WI38 (cell line): ENCODE measurements around the gene FCER2.

Experiments
- H3K4me3 ChIP-seq: 2 replicates; pipeline ENCODE4 v1.5.1; 2011; ENCODE audit warnings: low read depth, mild to moderate bottlenecking, control low read depth, low read length
- TF ChIP-seq, protein P1 (sequence below): IDR thresholded peaks from 2 replicates; pipeline ENCODE4 v1.5.1; 2012; ENCODE audit warnings: low read depth, mild to moderate bottlenecking, control low read depth, low read length

The FCER2 gene

DNA sequence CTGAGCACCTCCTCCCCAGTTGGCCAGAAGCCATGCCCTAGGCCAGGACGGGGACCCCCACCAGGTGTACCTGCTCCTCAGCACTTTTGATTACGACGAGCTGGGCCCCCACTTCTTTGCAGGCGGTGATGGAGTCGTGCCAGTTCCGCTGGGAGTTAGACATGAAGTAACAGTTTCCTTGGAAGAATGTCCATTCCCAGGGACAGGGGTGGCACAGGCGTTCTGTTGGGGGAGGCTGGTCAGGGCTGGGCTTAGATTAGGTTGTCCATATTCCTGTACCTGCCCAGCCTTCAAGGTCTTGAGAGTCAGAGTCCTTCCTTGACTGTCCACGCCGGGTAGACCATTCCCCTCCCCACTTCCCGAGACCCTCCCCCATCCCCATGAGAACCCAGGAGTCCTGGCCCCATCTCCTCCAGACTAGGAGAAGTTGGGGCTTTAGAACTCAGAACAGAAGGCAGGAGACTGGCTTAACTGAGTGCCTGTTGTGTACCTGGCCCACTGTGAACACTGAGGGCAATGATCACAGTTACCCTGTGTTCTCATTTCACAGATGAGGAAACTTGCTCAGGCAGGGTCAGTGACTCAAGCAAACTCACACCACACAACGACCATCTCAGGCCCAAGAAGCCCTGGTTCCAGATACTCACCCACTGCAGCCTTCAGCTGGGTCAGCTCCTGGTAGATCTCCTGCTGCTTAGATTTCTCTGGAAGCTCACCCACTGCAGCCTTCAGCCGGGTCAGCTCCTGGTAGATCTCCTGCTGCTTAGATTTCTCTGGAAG is 43.1 kb upstream of the FCER2 start:
- H3K4me3 ChIP-seq, result no peak overlapping the region
- TF ChIP-seq, protein P1, sequence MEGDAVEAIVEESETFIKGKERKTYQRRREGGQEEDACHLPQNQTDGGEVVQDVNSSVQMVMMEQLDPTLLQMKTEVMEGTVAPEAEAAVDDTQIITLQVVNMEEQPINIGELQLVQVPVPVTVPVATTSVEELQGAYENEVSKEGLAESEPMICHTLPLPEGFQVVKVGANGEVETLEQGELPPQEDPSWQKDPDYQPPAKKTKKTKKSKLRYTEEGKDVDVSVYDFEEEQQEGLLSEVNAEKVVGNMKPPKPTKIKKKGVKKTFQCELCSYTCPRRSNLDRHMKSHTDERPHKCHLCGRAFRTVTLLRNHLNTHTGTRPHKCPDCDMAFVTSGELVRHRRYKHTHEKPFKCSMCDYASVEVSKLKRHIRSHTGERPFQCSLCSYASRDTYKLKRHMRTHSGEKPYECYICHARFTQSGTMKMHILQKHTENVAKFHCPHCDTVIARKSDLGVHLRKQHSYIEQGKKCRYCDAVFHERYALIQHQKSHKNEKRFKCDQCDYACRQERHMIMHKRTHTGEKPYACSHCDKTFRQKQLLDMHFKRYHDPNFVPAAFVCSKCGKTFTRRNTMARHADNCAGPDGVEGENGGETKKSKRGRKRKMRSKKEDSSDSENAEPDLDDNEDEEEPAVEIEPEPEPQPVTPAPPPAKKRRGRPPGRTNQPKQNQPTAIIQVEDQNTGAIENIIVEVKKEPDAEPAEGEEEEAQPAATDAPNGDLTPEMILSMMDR, result no peak

DNA sequence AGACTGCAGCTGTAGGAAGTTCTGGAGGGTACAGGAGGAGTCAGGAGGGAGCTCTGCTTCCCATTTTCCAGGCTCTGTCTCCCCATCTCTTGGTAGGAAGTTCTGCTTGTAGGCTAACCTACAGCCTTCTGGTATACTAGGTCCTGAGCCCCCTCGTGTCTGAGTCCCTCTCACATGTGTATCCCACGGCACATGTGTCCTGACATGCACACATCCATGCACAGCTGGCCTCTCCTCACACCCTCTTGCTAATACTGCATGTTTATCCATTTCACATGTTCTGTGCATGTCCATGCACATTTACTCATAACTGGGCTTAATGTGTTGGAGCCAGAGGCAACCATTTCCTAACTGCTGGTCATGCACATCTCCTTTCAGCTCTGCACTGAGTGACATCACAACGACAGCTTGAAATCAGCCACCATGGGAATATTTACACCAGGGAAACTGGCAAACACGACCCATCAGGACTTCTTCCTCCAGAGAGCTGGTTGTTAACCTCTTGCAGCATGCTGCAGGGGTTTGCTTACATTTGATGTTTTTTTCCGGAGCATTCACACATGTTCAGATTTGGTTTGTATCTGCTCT is 42.4 kb upstream of the FCER2 start:
- TF ChIP-seq, protein P1, result no peak
- no peak overlapping the region for H3K4me3 ChIP-seq

DNA sequence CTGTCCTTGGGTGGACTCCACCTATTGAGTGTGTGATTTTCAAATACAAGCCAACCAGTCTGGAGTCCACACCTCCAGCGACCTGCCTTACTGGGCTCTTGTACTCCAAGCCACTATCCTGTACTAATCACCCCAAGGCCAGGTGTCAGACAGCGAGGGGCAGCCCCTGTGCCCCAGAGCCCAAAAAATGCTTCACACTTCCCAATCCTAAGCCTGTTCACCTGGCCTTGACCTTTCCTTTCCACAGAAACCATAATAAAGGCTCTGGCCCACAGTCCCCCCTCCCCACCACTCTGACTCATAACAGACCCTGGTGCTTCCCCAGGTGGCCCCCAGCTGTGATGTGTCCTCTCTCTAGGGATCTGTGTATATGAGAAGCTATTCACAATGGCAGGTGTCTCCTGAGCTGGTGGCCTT is 41.5 kb upstream of the FCER2 start:
- TF ChIP-seq, protein P1, result no peak
- H3K4me3 ChIP-seq, result no peak overlapping the region

DNA sequence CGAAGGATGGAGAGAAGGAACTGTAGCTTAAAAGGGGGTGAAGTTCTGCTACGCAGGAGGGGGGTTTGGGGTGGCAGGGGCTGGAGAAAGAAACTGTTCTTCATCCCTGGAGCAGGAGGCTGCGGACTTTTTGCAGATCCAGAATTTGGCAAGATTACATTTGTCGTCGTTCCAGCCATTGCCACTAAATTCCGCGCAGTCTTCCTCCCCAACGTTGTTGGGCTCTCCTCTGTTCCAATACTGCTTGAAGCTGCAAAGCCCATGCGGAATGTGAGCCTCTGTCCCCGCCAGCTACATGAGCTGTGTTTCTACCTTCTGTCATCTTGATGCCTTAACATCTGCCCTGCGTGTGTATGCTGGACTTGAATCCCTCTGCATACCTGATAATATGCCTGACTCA is 41.1 kb upstream of the FCER2 start:
- H3K4me3 ChIP-seq, result no peak overlapping the region
- TF ChIP-seq, protein P1, result no peak

DNA sequence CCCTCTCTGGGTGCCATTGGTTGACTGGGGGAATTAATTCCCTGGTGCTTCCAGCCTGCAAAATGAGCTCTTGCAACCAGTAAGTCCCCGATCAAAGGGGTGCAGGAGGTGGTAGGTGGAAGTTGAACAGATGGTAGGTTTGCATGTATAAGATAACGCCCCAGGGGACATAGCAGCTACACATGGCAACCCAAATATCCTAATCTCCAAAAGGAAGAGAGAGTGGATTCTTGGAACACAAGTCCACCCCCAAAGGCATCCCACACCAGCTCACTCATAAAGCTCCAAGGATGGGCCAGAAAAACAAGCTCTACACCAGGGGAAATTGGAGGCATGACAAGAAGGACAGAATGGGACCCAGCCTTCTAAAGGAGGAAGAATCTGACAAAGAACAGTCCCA is 40.6 kb upstream of the FCER2 start:
- no peak overlapping the region for H3K4me3 ChIP-seq
- TF ChIP-seq, protein P1, result no peak

DNA sequence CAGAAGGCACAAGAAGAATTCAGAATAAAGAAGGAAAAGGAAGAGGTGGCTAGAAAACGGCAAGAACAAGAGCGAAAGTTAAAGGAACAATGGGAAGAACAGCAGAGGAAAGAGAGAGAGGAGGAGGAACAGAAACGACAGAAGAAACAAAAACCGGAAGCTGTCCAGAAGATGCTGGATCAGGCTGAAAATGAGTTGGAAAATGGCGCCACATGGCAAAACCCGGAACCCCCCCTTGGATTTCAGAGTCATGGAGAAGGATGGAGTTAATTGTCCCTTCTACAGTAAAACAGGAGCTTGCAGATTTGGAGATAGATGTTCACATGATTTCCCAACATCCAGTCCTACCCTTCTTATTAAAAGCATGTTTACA is 38.7 kb upstream of the FCER2 start:
- no peak overlapping the region for H3K4me3 ChIP-seq
- TF ChIP-seq, protein P1, result no peak
